Tongue (tissue), 2 donors: ENCODE data around the gene NMRK2. TPM values are rescaled to one million over a fixed set of nuclear protein-coding genes. Genes with fewer than 3 reads are reported as not detected.
A peak's percentile ranks its signal among the peaks of the same experiment; 100 is the strongest.
"Not testable (repeated sequence)": the region's sequence is repeated elsewhere in the genome, so short reads cannot be mapped to it uniquely, and the experiment has no call there.

Experiments used
- DNase-seq: peaks from one replicate; pipeline ENCODE4 v3.0.0-alpha.2; 2015
- total RNA-seq: library from RNA; depleted of rRNA; stranded (reverse); fragments of >200 nt; gene quantifications from one replicate; pipeline ENCODE4 v1.2.3, GENCODE V29; 2014

Gene NMRK2
- total RNA-seq, 1 donor from 2014 or later, result 97.1 TPM

DNA sequence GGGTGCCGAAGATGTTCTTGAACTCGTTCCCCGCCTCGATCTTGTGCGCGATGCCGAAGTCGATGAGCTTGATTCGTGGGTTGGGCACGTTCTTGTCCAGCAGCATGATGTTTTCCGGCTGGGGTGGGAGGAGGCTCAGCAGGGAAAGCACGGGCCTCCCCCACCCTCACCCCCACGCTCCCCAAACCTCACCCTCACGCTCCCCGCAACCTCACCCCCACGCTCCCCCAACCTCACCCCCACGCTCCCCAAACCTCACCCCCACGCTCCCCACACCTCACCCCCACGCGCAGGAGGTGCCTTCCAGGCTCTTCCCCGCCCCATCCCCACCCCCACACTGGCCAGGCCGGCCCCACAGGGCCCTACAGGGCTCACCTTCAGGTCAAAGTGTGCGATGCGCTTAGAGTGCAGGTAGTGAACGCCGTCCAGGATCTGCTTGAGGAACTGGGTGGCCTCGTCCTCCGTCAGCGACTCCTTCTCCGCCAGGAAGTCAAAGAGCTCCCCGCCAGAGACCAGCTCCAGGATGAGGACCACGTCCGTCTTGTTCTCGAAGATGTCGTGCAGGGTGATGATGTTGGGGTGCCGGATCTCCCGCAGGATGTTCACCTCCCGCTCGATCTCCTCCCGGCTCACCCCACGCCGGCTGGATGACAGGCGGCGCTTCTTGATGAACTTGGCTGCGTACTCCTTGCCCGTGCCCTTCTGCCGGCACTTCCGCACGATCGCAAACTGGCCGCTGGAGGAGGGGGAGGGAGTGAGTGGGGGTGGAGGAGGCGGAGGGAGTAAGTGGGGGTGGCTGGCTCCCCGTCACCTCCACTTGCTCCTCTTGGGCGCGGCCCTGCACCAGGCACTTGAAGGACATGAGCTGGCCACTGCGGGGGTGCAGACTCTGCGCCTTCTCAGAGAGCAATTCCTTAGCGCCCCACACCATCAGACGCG lies 31.7 kb downstream of the NMRK2 start:
- no peak for DNase-seq

DNA sequence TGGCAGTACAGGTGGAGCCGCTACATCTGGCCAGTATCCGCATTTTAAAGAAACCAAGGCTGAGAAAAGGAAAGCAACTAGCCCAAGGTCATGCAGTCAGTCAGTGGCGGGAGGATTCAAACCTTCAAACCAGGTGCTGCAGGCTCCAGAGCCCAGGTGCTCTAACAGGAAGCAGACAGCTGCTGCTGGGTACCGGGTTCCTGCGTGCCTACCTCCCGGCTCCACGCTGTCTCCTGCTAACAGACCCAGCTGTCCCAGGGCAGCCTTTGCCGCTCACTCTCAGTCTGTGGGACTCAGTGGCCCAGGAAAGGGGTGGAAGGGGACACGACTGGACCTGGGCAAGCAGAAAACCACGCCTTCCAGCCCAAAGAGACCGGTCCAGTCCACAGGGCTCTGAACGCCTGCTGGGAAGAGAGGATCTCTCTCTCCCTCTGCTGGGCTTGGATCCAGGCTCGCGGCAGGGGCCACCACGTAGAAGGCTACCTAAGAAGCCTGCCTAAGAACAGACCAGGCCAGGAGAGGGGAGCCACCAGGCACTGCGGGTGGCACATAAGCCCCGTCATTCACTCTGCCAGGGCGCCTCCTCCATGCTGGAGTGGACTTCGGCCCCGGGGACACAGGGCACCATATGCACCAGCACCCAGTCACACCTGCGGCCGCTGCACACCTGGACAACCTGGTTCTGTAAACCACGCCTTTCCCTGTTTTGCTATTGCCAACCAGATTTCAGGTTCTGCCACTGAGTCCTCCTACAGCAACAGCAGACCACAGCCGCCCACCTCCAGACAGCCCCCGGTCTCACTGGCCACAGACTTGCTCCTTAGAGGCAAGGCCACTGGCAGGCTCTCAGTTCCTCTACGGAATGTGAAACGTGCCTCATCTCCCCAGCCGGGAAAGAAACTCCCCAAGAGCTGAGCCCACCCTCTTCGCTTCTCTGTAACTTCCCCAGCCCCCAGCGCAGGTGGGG lies 33.5 kb downstream of the NMRK2 start:
- DNase-seq, result no peak

GRCh38 chr19:3967983-3968382 lies 35.1 kb downstream of the NMRK2 start:
- DNase-seq, result not testable (repeated sequence)

DNA sequence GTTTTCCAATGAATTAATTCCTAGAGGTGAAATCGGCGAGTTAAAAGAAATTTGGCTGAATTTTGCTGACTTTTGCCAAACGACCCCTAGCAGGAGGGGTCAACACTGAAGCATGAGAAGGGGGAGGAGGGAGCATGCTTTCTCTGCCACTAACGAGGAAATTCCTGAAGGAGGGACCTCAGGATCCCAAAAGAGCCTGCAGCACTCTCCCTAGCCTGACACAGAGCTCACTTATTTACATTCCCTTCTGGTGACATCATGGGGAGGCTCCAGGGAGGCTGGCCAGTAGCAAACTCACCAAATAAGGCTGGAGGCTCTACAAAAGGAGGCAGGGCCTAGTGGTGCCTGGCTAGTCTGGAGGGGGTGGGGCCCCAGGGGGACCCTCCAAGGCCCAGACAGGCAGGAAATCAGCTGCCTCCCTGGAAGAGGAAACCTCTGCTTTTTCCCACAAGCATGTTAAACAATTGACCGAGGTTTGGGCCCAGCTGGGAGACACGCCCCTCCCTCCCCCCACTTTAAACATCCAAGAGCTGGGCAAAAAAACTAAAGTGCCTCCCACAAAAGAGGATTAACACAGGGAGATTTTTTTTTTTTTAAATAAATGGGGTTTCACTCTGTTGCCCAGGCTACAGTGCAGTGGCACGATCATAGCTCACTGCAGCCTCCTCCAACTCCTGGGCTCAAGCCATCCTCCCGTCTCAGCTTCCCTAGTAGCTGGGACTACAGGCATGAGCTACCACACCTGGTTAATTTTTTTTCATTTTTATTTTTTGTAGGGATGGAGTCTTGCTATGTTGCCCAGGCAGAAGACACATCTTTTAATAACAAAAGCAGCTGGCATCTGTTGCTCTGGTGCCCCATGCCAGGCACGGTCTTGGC lies 35.9 kb downstream of the NMRK2 start:
- peak; percentile 96 for DNase-seq

GRCh38 chr19:3969435-3970312 lies 36.8 kb downstream of the NMRK2 start:
- DNase-seq, result peak; percentile 53

- peak; percentile 23 for DNase-seq
These were observed 37.5 kb downstream of the NMRK2 start for GRCh38 chr19:3970313-3970807.

- peak; percentile 99 for DNase-seq
These were observed 38.1 kb downstream of the NMRK2 start, which contains the start of gene DAPK3 for GRCh38 chr19:3970808-3971598. Gene DAPK3, minus strand, starts transcription at chr19:3971099. Its CDS starts 1,364 bp downstream, at chr19:3969735.

DNA sequence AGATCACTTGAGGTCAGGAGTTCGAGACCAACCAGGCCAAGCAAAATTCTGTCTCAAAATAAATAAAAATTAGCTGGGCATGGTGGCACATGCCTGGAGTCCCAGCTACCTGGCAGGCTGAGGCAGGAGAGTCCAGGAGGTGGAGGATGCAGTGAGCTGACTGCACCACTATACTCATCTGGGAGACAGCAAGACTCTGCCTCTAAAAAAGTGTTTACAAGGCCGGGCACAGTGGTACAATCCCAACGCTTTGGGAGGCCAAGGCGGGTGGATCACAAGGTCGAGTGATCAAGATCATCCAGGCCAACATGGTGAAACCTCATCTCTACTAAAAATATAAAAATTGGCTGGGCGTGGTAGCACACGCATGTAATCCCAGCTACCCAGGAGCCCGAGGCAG lies 42.3 kb downstream of the NMRK2 start:
- no peak for DNase-seq

GRCh38 chr19:3975637-3976087 lies 42.8 kb downstream of the NMRK2 start:
- DNase-seq, result no peak

DNA sequence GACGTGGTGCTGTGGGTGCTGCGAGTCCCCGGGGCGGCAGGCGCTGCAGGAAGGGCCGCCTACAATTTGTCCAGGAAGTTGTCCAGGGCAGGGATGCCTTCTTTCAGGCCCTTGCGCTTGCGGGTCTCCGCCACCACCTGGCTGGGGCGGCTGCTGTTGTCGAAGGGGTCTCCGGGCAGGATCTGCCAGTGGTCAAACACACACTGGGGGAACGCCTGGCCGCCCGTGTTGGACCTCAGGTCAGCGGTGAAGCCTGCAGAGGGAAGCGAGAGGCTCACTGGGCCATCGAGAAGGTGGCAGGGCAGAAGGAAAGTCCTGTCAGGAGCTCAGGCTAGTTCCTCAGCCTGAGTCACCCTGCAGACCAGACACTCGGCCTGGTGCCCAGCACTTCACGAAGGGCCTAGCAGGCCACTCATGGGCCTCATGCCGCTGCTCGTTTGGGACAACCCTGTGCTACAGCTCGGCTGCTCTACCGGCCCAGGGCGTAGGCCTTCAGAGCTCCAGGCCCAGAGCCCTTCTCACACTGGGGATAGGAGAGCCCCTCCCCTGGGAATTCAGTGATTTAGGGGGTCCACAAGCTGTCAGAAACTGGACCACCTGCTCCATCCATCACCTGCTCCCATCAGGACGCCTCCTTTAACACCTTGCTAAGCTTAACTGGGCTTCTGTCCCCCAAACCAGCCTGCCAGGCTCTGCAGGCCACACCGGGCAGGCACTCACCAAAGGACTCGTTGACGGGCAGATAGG lies 43.8 kb downstream of the NMRK2 start:
- DNase-seq, result no peak

DNA sequence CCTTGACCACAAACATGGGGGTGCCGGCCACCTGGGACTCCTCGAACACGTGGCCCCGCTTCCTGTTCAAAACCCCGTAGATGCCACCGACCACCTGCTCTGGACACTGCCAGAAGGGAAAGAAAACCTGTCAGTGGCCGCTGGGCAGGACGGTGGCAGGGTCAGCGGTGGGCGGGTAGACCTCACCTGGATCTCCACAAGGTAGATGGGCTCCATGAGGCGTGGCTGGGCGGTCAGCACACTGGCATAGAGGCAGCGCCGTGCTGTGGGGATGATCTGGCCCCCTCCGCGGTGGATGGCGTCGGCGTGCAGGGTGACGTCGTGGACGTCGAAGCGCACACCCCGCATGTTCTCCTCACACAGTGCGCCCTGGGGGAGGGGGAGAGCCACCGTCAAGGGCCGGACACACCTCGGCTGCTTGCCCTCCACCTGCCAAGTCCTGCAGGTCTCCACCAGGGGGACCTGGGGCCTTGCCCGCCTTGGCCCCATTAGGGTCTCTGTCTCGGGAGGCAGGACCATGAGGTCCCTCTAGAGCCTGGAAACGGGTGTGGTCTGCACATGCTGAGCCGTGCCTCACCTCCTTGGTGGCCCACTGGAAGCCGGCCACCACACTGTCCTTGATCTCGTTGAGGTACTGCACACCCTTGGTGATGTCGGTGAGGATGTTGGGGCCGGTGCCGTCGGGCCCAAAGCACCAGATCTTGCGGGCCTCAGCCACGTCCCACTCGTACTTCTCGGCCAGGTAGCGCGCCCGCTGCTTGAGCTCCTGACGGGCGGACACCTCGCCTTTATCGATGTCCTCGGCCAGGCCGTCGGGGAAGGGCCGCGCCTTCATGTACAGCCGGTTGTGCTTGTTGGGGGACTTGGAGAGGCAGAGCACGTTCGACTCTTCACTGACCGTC lies 44.6 kb downstream of the NMRK2 start:
- DNase-seq, result peak; percentile 1

DNA sequence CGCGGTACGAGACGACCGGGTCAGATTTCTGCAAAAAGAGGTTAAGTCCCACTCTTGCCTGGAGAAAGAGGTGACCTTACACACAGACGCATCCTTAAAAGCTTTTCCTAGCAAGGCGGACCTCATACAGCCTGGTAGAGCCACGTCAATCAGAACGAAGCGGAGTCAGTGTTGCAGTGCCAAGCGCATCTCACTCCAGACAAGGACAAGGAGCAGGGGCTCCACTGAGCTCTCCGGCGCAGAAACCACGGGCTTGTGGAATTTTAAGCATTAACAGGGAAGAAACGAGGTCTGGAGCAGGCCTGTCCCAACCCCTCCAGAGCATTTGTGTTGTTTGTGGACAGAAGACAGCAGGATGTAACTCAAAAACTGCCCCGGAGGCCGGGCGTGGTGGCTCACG lies 45.3 kb downstream of the NMRK2 start:
- no peak for DNase-seq

GRCh38 chr19:3979289-3979673 lies 46.4 kb downstream of the NMRK2 start:
- no peak for DNase-seq

GRCh38 chr19:3979674-3980352 lies 46.9 kb downstream of the NMRK2 start:
- DNase-seq, result no peak

GRCh38 chr19:3980353-3981251 lies 47.7 kb downstream of the NMRK2 start:
- DNase-seq, result no peak

GRCh38 chr19:3981373-3981735 lies 48.5 kb downstream of the NMRK2 start:
- no peak for DNase-seq
